HG02798 (cell line): ENCODE measurements around the gene JPH3.
A peak's percentile ranks its signal among the peaks of the same experiment; 100 is the strongest.

ENCODE experiments used
- ATAC-seq: cut with Tn5 transposase; IDR thresholded peaks from one replicate; pipeline ENCODE4 v1.9.1; 2021; ENCODE audit warnings: mild to moderate bottlenecking; ENCODE audit not compliant: unreplicated experiment, poor library complexity

JPH3 gene

GRCh38 chr16:87727346-87727745 lies 125.0 kb downstream of the JPH3 start:
- ATAC-seq = no peak

- ATAC-seq = no peak
Observed at GRCh38 chr16:87728026-87728425, 125.7 kb downstream of the JPH3 start.

- peak; percentile 61 for ATAC-seq
Observed at GRCh38 chr16:87729266-87729954, 127.1 kb downstream of the JPH3 start.

- no peak for ATAC-seq
Observed at GRCh38 chr16:87731607-87732006, 129.3 kb downstream of the JPH3 start.

- no peak for ATAC-seq
Observed at GRCh38 chr16:87733190-87733589, 130.9 kb downstream of the JPH3 start.

- no peak for ATAC-seq
Observed at GRCh38 chr16:87734644-87735043, 132.3 kb downstream of the JPH3 start.

- no peak for ATAC-seq
Observed at GRCh38 chr16:87735270-87736007, 133.1 kb downstream of the JPH3 start.

GRCh38 chr16:87736008-87736382 lies 133.7 kb downstream of the JPH3 start:
- ATAC-seq = no peak

GRCh38 chr16:87739801-87740200 lies 137.5 kb downstream of the JPH3 start:
- ATAC-seq = no peak

GRCh38 chr16:87740441-87740840 lies 138.1 kb downstream of the JPH3 start:
- ATAC-seq = no peak

GRCh38 chr16:87740909-87741424 lies 138.7 kb downstream of the JPH3 start:
- ATAC-seq = no peak

- ATAC-seq = no peak
Observed at GRCh38 chr16:87741700-87742415, 139.6 kb downstream of the JPH3 start.

- ATAC-seq = no peak
Observed at GRCh38 chr16:87742781-87743490, 140.6 kb downstream of the JPH3 start.

GRCh38 chr16:87744750-87745514 lies 142.6 kb downstream of the JPH3 start:
- ATAC-seq = no peak

- ATAC-seq = no peak
Observed at GRCh38 chr16:87746178-87746577, 143.9 kb downstream of the JPH3 start.
